Non-pigmented ciliary epithelial cell (primary cell): Measurements from ENCODE around the gene ASCC1.
"Not testable (repeated sequence)": the region's sequence is repeated elsewhere in the genome, so short reads cannot be mapped to it uniquely, and the experiment has no call there.

Experiments used
- DNase-seq: peaks from one replicate; pipeline ENCODE4 v3.0.0-alpha.2; 2010; ENCODE audit warnings: low read depth

Gene ASCC1

DNA sequence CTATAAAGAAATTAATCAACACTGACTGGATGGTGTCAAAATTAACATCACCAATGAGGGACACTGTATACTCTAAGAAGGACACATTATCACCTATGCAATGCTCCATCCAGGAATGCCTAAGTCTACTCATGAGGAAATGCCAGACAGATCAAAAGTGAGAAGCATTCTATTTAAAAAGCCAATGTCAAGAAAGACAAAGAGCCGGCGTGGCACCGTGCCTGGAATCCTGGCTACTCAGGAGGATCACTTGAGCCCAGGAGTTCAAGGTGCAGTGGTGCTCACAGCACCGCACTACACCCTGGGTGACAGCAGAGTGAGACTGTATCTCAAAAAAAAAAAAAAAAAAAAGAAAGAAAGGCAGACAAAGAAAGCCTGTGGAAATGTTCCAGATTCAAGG, 45.8 kb downstream of the ASCC1 start:
- no peak for DNase-seq

DNA sequence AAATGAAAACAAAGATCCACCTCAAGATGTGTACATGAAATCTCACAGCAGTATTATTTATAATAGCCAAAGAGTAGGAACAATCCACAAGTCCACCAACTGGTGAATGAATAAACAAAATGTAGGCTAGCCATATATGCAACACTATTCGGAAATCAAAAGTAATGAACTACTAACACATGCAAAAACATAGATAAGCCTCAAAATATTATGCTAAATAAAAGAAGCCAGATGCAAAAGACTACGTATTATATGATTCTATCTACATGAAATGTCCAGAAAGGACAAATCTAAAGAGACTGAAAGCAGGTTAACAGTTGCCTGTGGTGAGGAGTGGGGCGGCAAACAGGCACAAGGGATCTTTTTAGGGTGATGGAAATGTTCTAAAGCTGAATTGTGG, 49.0 kb downstream of the ASCC1 start:
- no peak for DNase-seq

DNA sequence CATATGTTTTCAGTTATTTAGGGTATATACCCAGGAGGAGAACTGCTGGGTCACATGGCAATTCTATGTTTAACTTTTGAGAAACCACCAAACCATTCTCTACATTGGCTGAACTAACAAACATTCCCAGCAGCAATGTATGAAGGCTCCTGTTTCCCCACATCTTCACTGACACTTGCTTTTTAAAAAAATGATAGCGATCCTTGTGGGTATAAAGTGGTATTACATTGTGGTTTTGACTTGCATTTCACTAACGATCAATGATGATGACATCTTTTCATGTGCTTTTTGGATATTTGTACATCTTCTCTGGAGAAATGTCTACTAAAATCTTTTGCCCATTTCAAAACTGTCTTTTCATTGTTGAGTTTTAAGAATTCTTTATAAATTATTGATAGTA, 51.5 kb downstream of the ASCC1 start:
- no peak for DNase-seq

DNA sequence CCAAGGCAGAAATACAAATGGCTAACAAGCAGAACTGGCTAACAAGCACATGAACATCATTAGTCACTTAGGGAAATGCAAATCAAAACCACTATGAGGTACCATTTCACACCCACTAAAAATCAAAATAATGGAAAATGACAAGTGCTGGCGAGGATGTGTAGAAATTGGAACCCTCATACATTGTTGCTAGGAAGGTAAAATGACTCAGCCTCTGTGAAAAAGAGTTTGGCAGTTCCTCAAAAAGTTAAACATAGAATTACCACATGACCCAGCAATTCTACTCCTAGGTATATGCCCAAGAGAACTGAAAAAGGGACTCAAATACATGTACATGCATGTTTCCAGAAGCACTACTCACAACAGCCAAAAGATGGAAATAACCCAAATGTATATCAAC, 53.1 kb downstream of the ASCC1 start:
- DNase-seq = peak; percentile 28

DNA sequence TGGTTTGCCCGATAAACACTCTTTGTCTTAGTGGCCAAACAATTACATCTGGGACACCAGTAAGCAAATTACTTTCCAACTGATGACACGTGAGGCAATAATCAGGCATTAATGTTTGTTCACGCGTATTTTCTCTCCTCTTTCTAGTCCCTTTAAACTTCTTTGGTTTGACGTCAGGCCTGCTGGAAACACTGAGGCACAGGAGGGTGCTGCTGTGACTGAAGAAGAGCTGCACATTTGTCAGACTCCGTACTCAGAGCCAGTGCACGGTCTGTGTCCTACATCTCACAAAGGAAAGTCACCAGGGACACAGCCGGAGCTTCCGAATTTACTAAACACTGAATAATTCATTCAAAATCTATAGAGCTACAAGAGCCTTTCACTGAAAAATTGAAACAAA, 57.9 kb downstream of the ASCC1 start:
- no peak for DNase-seq

DNA sequence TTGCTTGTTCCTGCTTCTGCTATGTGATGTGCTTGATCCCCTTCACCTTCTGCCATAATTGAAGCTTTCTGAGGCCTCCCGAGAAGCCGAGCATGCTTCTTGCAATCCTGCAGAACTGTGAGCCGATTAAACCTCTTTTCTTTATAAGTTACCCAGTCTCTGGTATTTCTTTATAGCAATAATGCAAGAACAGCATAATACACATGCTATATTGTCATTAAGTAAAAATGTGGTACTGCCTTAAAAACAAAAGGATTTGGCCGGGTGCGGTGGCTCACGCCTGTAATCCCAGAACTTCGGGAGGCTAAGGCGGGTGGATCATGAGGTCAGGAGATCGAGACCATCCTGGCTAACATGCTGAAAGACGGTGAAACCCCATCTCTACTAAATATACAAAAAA, 59.9 kb downstream of the ASCC1 start:
- no peak for DNase-seq

DNA sequence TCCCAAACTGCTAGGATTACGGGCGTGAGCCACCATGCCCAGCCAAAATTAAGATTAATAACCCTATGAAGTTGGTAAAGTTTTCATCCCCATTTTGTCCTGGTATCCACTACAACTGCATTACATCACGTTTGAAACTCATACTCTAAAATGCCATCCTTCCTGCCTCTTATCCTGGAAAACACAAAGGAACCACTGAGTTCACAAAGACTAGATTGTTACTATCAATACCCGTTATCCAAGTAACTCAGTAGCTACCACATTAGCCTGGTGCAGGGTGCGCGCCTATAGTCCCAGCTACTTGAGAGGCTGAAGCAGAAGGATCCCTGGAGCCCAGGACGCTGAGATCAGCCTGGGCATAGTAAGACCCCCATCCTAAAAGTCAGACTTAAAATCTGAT, 63.8 kb downstream of the ASCC1 start:
- no peak for DNase-seq

DNA sequence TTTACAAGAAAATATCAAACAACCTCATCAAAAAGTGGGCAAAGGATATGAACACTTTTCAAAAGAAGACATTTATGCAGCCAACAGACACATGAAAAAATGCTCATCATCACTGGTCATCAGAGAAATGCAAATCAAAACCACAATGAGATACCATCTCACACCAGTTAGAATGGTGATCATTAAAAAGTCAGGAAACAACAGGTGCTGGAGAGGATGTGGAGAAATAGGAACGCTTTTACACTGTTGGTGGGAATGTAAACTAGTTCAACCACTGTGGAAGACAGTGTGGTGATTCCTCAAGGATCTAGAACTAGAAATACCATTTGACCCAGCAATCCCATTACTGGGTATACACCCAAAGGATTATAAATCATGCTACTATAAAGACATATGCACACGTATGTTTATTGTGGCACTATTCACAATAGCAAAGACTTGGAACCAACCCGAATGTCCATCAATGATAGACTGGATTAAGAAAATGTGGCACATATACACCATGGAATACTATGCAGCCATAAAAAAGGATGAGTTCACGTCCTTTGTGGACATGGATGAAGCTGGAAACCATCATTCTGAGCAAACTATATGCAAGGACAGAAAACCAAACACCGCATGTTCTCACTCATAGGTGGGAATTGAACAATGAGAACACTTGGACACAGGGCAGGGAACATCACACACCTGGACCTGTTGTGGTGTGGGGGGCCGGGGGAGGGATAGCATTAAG, 65.2 kb downstream of the ASCC1 start:
- not testable (repeated sequence) for DNase-seq

DNA sequence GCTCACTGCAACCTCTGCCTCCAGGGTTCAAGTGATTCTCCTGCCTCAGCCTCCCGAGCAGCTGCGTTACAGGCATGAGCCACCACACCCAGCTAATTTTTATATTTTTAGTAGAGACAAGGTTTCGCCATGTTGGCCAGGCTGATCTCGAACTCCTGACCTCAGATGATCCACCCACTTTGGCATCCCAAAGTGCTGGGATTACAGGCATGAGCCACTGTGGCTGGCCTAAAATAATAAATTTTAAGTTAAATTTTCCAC, 68.8 kb downstream of the ASCC1 start:
- DNase-seq = not testable (repeated sequence)

DNA sequence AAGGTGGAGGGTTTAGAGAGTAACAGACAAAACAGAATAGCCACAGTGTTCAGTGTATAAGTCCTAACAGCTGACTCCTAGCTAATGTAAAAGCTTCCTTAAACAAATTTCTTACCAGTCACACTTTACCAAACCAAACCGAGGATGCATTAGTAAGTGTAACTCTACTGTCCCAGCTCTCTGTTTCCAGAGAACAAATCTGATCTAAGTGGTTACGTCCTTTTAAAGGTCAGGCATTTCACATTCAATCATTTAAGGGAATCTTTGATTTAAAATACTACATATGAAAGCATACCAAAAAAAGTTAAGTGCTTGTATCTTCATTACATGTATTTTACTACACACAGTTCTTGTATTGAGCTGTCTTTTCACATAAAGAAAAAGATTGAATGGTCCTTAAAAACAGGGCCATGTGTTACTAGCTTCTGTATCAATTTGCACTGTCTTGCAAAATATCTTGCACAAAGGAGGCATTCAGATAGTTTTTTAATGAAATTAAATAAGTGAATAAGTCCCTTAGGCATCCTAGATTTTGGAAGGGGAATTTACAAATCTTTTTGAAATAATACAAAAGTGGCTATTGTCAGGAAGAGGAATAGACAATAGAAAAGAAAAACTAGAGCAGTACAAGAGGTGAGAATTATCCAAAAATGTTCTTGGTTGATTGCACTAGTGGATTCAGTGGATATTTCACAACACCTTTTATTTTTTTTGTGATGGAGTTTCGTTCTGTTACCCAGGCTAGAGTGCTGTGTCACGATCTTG, 69.3 kb downstream of the ASCC1 start:
- DNase-seq = no peak

DNA sequence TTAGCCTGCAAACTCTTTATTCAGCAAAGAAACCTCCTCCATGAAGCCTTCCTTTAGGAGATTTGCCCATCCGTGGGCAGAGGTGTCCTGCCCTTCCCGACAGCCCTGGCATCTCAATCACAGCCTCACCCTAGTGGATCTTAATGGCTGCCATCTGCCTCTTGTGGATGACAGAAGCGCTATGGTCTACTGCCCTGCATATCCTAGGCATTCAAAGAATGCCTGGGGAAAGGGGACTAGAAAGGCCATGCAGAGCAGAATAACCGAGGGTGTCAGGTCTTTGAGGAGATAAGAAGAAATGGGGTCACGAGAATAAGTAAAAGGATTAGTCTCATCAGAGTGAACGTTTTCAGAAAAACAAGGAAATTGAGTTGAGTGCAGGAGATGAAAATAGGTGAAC, 70.0 kb downstream of the ASCC1 start:
- DNase-seq = no peak

DNA sequence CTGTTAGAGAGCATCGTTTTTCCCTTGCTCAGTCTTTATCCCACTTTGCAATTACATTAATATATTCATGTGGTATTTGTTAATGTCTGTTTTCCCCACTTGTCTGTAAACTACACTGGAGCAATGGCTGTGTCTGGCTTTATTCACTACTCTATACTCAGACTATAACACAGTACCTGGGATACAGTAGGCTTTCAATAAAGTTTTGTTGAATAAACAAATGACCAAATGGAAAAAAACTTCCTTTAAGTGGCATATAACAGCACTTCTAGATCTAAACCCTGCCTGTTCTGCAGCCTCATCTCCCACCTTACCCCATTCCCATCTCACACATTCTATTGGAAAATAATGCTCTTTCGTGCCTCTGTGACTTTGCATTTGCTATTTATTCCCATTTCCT, 70.4 kb downstream of the ASCC1 start:
- no peak for DNase-seq

DNA sequence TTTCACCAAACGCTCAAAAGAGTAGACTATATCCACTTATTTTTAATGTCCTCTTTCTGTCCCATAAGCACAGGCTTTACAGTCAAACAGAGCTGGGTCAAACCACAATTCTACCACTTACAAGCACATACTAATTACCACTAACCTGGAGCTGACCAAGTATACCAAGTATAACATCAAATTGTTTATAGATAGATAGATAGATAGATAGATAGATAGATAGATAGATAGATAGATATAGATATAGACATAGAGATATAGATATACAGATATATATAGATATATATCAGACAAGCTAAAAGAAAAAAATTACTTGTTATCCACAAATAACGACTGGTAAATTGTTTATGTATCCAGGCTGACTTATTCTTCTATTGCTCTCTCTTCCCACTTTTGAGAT, 75.2 kb downstream of the ASCC1 start:
- DNase-seq = no peak

DNA sequence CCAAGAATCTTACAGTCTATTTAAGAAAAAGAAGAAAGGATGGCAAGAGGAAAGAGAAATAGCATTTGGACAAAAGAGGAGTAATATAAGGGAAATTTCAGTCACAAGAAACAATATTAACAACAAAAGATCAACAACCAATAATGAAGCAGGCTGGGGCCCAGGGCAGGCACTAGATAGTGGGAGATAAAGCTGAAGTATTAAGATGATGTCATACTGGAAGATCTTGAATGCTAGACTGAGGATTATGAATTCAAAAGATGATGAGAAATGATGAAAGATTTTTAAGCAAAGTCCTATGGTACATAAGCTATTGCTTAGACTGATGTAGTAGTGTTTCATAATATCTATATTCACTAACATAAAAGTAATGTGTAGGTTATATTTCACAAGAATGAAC, 75.9 kb downstream of the ASCC1 start:
- DNase-seq = no peak

DNA sequence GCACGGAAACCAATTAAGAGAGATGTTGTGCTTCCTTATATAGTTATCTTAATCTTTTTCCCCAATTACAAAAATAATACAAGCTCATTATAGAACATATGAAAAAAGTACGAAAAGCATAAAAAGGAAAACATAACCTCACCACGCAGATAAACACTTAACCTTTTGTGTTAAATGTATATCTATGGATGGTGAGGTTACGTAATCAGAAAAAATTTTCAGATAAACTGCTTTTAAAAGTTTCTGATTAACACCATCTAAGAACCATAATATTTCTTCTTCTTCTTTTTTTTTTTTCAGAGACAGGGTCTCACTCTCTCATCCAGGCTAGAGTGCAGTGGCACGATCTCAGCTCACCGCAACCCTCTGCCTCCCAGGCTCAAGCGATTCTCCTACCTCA, 78.5 kb downstream of the ASCC1 start:
- no peak for DNase-seq

DNA sequence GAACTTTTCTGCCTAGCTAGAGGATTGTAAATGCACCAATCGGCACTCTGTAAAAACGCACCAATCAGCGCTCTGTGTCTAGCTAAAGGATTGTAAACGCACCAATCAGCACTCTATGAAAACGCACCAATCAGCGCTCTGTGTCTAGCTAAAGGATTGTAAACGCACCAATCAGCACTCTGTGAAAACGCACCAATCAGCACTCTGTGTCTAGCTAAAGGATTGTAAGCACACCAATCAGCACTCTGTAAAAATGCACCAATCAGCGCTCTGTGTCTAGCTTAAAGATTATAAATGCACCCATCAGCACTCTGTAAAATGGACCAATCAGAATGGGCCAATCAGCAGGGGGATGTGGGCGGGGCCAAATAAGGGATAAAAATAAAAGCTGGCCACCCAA, 79.9 kb downstream of the ASCC1 start:
- DNase-seq = not testable (repeated sequence)

DNA sequence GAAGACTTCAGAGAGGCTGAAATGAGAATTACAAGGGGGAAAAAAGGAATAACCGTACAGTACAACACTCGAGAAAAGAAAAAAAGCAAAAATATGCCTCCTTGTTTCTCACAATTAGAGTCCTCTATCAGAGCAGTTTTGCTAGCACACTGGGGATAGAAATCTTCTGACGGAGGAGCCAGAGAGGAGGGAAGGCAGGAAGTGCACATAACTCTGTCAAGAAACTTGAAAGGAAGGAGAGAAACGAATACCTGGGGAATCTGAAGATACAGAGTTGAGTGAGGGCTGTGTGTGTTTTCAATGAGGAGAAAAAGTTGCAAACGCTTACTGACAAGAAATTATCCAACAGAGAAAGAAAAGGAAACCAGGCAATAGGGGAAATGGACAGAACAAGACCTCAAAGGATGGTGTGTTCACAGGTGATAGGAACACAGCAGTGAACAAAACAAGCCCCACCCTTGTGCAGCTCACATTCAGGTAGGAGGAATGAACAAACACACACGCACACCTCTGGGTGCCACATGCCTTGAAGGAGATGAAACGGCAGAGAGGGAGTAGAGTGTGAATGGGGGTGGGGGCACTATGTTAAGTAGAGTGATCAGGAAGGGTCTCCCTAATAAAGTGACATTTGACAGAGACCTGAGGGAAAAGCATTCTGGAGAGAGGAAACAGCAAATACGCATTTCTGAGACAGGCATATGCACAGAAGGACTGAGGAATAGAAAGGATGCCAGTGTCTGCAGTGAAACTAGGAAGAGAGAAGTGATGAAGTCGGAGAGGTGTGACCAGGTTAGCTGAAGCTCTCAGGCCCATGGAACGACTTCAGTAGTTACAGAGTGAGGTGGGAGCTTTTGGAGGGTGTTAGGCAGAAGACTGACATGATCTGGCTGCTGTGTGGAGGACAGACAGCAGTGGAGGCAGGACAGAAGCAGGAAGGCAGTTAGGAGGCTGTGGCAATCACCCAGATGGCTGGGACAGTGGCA, 81.0 kb downstream of the ASCC1 start:
- no peak for DNase-seq

DNA sequence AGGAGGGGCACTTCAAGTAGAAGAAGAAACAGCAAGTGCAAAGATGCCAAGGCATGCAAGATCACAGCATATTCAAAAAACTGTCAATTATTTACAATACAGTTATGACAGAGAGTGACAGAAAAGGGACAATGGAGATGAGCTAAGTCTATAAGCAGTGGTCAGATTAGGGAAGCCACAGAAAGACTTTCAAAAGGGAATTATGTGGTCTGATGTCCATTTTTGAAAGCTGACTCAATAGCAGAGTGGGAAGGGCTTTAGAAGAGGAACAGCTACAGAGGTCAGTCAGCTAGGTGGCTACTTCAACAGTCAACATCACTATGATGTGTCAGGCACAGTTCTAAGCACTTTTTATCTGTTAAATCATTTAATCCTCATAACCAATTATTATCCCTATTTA, 82.6 kb downstream of the ASCC1 start:
- DNase-seq = peak; percentile 60

DNA sequence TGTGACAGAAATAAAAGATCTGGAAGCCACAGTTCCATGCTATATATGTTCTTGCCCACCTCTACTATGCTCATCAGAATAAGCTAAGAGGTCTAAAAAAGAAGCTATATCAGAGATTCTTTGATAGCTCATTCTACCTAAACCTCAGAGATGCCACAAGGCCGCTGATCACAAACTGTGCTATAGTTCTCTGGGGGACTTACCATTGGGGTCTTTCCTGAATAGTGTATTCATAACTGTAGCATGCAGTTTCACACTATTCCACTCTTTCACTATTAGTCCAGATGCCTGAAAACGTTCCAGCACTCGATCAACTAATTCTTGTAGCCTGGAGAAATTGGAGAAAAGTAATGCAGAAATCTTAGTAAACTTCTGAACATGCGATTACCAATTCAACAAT, 83.2 kb downstream of the ASCC1 start:
- DNase-seq = no peak

DNA sequence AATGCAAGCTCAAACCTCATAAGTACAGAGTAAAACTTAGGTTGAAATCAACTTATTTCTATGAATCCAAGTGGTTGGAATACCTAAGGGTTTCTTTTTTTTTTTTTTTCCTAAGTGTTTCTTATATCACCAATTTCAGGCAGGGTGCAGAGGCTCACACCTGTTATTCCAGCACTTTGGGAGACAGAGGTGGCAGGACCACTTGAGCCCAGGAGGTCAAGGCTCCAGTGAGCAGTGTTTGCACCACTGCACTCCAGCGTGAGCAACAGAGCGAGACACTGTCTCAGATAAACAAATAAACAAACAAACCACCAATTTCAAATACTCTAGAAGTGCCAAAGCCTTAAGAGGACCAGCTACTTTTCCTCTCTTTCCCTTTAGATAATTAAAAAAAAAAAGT, 88.5 kb downstream of the ASCC1 start:
- DNase-seq = no peak

DNA sequence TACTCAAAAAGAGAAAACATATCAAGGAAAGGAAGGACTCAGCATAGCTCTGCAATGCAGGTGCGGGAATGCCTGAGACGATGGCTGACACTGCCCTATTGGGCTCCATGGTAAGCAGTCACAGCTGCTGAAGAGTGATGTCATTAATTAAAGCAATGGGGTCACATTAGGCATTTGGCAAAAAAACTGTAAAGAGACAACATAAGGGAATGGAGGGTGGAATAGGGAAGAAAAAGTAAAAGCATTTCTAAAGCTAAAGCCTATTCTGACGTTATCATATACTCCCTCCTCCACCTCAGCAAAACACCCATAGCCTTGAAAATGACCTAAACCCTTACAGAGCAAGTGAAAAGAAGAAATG, 89.2 kb downstream of the ASCC1 start:
- no peak for DNase-seq

DNA sequence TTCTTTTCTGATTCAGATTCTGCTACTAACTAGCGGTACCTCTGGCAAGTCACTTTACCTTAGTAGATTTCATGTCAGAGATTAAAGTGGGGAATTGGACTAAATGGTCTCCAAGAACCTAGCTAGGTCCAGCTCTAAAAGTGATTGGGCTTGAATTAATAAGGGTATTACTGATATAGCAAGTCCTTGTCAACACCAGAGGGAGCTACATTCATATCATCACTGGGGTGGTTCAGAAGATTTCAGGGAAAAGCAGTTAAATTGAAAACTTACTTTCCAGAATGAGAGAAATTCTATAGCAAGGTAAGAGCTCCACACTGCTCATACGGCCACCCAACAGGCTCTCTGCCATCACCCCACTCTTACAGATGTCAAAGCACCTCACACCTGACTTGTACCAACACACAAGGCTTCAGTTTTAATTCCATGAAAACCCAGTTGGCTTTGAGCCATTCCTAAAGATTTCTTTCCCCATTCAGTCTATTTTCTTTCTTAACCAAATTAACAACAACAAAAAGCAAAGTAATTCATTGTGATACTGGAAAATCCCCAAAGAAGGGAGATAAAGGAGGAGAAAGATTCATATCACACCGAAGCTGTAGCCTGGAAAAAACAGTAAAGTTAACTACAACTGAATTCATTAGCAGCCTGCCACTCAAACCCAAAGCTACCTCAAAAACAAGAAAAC, 89.7 kb downstream of the ASCC1 start:
- DNase-seq = no peak
